Measurements from ENCODE around the gene SORCS3.

SORCS3 gene

DNA sequence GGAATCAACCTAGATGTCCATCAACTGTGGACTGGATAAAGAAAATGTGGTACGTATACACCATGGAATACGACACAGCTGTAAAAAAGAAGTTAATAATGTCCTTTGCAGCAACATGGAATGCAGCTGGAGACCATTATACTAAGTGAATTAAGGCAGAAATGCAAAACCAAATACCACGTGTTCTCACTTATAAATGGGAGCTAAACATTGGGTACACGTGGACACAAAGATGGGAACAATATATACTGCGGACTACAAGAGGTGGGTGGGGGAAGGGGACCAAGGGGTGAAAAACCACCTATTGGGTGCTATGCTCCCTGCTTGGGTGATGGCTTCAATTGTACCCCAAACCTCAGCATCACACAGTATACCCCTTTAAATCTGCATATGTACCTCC lies 385.5 kb downstream of the SORCS3 start:
- DNase-seq, result no peak

DNA sequence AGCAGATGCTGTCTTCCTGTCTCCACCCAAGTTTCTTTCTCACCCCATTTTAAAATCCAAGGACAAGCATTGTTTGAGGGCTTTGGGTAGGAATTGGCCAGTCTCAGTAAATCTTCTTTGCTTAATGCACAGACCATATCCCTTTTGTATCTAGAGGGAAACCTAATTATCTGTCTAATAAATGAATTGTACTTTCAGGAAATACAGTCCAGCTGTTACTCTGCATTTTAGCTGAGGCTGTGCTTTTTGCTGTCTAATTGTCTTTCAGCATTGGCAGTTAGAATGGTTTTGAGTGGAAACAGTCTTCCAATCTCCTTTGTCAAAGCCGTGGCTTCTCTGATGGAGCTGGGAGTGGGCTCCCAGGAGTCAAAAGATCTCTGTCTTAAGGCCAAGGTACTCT lies 388.2 kb downstream of the SORCS3 start:
- no peak for DNase-seq

DNA sequence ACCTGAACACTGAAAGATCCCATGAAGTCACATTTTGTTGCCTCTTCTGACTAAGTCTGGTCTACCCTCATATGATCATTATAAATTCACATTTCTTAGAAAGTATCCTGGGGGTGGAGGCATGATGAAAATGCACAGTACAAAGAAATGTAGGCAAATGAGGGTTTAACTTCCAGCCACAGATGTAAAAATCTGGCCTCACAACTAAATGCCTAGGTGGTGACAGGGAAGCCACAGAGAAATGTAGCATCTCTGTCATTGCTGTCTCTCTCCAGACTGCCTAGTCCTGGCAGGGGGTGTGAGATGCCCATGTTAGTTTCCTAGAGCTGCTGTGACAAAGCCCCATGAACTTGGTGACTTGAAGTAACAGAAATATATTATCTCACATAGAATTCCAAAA lies 395.9 kb downstream of the SORCS3 start:
- DNase-seq, result no peak

DNA sequence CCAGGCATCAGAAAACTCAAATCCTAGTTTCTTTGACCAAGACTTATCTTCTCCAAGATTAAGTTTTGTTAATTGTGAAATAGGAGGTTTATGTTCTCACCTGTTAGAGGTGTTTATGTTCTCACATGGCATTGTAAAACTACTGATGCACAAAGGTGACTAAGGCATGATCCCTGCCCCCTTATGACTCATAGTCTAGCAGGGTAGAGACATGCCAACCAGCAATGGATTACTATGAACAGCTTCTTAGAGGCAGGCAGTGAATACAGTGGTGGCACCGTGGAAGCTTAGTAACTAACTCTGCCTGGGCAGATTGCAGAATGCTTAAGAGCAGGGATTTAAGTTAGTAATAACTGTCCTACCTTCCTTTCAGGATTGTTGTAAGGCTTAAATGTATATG lies 400.9 kb downstream of the SORCS3 start:
- DNase-seq, result no peak

DNA sequence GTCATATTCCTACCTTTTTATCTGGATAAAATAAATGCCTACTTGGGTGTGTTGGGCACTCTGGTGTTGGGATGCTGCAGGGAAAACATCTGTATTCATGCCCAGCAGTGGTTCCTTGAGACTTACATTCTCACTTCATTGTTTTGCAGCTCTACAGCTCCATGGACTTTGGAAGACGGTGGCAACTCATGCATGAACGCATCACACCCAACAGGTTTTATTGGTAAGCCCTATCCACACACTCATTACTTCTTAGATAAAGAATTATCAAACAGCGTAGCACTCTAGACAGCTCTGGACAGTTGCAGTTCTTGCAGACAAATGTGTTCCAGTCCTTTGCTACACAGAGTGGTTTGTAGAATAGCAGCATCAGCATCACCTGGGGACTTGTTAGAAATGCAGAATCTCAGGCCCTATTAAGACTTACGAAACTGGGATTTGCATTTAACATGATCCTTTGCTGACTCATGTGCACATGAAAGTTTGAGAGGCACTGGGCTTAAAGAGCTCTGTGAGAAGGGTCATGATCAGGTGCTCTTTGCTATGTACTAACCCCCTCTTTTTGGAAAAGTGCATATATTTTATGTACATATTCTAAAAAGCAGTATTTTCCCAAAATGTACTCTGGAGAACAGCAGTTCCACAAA lies 401.9 kb downstream of the SORCS3 start:
- no peak for DNase-seq

DNA sequence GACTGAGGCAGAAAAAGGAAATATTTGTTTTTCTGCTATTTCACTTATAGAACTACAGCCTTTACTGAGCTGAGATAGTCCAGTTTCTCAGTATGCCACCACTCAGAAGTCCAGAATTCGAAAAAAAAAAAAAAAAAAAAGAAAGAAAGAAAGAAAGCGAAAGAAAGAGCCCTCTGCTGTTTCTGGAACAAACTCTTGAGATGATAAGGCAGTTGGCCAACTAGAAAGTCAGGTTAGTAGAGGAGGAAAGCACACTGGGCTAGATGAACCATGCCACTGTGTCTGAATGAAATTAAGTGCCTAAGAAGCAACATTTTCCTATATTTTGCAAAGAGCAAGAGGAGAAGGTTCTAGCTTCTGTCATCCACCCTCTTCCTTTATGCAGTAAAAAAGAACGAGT lies 403.8 kb downstream of the SORCS3 start:
- no peak for DNase-seq

DNA sequence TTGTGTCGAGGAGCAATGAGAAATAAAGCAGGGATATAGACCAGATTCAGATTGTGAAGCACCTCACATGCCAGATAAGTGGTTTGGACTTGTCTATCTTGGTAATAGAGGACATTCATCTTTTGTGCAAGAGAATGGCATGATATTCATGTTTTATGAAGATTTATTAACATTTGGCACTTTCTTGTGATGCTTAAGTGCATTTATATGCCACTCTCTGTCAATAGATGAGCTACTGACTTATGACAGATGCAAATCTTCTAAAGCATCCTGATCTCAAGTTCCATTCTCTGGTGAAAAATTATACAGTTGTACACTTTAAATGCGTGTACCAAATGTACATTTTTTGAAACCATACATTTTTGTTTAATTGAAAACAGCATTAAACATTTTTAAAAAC lies 415.3 kb downstream of the SORCS3 start:
- DNase-seq, result no peak

DNA sequence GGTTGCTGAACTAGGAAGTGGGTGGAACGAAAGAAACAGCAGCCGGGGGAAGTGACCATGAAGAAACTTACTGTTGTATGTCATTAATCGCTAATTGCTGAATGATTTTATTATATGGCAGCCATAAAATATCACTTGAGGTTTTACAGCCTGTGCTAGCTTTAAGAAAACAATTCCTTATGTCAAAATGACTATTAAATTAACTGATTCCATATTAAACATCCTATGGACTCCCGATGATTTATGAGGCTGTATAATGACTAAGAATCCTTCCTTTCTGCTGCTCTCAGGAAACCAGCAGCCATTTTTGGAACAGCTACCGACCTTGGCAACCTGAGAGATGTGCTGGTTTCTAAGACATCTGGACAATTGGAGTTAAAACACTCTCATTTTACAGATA lies 421.9 kb downstream of the SORCS3 start:
- DNase-seq, result no peak

DNA sequence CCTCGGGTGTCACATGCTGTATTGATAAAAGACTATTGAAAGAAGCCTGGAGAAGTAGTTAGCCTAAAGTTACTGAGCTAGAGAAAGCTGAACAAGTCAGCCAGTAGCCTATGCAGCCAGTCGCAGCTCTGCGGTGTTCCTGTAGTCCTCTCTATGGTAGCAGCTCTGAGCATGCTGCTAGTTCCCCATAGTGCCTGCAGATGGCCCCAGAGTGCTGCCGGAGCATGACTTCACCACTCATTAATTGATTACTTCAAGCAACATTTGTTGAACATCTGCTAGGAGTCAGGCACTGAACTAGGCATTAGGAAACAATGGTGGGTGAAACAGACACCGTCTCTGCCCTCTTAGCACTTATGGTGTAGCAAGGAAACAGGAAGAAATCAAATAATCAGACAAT lies 422.7 kb downstream of the SORCS3 start:
- DNase-seq, result no peak

DNA sequence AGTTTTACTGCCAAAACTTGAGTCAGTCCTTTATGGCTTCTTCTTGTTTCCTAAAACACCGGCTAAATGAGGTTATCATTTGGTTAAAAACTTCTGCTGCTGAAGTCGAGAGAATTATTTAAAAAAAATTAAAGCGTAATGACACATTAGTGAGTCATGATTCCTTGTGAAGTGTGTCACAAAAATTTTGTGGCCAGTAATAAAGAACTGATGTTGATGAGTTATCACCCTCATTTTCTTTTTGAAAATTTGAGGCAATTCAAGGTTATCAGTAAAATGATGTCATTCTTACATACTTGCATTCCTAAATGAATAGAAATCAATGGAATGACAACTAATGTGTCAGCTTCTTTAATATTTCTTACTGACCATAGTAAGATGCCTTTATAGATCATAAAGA lies 427.4 kb downstream of the SORCS3 start:
- DNase-seq, result no peak

DNA sequence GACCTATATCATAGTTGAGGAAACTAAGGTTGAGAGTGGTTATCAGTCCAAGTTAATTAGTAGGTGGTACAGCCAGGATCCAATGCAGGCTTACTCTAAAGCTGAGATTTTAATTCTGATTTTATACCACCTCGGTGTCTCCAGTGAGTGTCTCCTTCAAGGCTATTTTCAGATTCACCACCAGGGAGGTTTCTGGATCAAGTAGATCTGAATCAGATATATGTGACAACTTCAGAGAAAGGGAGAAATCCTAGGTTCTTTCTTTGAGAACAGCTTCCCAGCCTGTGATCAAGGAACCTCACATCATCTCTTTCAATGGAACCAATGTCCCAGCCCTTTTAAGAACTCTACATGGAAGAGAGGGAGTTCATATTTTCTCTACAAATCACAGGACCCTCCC lies 429.2 kb downstream of the SORCS3 start:
- no peak for DNase-seq

DNA sequence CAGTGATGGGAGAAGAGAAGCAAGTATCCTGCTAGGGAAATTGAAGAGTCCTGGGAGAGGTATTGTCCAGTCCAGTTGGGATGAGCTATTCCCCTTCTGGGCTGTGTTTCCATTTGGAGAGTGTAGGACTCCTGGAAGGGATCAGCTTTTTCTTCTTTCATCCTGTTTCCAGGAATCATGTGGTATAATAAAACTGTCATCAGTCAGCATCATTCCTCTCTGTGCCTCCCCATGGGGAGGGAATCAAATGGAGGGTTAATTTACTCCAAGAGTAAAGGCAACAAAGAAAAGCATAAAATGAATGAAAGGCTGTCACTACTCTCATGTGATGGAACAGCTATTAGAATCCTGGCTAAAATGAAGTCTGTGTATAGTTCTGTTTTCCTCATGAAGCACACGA lies 429.9 kb downstream of the SORCS3 start:
- no peak for DNase-seq

DNA sequence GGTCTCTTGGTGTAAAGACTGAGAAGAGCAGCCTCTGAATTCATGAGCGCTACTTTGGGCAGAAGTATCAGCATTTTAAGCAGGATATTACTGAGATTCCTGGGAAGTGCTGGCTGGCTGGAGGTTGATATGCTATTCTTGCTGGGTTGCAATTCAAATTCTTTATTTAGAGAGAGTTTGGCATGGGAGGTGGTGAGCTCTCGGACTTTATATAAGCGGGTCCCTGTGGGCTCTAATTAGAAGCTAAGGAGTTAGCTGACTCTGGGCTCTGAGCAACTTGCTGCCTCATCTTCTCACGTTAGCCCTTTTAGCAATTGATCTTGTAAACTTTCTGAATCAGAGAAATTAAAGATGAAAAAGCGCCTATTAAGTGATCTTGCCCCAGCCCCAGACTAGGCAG lies 430.9 kb downstream of the SORCS3 start:
- no peak for DNase-seq

DNA sequence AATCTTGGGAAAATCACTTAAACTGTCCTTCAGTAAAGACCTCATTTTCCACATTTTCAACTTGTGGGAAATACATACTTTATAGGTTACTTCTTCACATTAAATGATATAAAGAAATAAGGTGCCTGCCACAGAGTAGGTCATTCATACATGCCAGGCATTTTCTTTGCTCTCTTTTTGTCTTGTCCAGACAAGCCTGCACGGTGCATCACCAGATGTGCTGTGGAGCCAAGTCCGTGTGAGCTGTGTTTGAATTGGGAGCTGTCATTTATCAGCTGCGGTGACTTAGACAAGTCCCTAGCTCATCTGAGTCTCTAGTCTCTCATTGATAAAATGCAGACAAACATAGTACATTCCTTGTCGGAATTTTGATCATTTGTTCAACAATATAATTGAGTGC lies 432.9 kb downstream of the SORCS3 start:
- no peak for DNase-seq

DNA sequence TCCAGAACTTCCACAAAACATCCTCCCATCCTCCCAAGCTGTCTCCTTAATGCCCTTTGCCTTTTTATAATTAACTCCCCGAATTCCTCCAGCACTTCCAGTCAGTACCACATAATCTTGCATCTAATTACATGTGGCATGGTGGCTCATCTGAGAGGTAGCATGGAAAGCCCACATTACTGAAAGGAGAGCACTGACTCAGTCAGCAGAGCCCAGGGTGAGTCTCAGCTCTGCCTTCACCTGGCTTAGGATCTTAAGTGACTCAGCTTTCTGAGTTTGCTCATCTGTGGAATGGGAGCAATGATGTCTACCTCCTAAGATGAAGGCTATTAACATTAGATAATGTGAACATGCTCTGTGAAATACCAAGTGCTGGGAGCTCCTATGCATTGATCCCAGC lies 433.9 kb downstream of the SORCS3 start:
- no peak for DNase-seq

DNA sequence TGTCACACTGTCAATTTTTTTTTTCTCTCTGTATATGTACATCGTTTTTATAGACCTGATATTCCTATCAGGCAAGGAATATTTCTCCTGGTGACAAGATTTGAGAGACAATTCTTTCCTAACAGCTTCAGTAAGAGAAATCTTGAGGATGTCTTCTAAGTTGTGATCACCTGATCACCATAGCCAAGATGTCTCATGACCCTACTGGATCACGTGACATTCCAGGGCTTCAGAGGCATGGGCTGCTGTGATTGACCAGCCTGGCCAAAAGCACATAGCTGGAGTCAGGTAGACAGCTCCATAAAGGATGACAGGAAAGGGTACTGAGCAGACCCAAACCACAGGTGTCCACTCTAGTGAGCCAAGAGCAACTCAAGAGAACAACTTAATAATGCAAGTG lies 444.9 kb downstream of the SORCS3 start:
- no peak for DNase-seq

DNA sequence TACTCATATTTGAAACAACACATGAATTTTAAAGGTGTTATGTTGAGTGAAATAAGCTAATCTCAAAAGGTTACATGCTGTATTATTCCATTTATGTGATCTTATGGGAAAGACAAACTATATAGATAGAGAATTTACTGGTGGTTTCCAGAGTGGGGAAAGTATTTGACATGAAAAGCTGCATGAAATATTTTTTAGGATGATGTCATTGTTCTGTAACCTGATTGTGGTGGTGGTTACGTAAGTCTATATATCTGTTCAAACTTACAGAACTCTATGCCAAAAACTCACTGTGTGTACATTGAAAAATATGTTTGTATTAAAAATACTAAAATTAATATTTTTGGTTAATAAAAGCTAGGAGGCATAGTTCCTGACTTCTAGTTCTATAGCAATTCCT lies 453.0 kb downstream of the SORCS3 start:
- no peak for DNase-seq

DNA sequence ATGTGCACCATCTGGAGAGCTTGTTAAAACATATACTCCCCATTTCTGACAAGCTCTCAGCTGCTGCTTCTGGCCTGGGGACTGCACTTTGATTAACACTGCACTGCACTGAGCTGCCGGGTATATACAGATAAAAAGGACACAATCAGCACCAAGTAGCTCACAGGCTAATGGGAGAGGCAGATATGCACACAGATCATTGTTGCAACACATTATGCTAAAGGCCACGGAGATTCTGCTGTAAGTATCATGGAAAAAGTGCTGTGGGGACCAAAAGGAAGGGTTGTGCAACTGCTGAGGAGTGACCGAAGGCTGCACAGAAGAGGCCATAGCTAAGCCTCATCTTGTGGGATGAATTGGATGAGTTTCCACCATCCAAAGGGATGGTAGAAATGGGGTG lies 455.2 kb downstream of the SORCS3 start:
- DNase-seq, result no peak

DNA sequence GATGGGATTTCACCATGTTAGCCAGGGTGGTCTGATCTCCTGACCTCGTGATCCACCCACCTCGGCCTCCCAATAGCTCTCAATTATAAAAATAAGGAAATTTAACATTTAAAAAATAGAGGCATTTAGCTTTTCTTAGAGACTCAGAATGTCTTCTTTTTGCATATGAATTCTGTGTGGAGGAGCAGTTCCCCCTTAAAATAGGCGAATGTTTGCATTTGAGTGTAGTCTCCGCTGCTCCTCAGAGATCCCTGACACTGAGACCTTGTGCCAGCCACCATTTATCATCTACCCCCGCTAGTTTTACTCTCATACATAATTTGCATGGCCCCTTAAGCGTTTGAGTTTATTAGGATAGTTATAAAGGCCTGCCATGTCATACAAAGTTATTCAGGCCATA lies 461.9 kb downstream of the SORCS3 start:
- no peak for DNase-seq

DNA sequence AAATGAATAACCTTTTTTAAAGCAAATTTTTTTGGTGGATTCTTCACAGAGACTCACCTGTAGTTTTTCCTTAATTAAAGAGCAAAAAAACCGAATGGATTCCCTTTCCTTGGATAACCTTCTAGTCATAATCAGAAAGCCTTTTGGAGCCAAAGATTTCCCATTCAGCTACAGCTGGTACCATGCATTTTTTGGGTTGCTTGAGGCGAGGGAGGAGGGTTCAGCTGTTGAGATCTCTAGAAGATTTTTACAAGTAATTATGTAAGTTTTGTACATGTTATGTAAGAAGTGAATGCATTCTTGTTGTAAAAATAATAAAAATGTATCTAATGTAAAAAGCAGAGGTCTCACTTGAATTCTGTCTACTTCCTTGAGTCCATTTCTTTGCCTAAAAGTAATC lies 463.2 kb downstream of the SORCS3 start:
- DNase-seq, result no peak

DNA sequence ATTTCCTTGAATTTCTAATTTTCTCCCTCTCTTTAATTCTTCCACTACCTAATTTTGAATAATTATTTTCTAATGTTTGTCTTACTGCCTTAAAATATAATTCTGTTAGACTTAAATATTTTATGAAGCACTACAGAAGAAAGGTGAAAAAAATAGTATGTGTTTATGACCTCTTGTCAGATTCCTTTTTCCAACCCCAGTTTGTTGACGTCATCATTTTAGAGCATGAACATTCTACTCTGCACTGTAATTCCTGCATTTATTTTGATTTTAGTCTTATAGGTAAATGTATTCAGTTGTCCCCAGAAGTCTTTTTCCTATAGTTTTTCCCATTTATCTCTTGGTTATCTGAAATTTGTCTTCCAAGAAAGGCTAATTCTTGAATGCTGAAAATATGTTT lies 468.1 kb downstream of the SORCS3 start:
- no peak for DNase-seq

DNA sequence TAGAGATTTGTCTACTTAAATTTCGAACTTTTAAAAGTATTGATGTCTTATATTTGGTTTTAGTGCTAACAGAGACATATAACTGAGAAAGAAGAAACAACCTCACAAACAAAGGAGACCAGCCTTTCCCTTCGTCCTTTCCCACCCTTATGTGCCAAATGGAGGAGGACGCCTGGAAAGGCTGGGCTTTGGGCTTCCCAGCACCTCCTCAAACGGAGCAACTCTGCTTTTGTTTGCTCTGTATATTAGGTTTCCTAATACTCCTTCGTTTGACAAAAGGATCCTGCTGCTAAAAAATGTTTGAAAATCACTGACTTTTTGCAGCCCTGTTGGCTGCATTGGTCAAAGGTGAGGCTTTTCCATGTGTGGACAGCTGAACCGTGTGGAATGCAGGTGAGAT lies 471.8 kb downstream of the SORCS3 start:
- DNase-seq, result no peak

DNA sequence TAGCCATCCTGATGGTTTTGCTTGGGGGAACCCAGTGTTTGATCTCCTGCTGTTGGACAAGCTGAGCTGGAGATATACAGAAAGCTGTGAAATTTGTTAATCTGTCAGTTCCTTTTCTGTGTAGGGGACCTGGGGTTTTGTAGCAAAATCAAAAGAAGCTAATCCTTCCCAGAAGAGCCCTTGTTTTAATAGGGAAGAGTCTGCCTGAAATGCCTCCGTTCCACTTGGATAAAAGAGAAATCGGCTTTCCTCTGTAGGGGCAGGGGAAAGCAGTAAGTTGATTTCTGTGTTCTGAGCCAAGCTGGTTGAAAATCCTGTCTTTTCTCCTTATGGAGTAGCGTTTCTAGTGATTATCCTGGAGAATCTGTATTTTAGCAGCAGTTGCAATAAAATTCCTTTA lies 472.6 kb downstream of the SORCS3 start:
- no peak for DNase-seq

DNA sequence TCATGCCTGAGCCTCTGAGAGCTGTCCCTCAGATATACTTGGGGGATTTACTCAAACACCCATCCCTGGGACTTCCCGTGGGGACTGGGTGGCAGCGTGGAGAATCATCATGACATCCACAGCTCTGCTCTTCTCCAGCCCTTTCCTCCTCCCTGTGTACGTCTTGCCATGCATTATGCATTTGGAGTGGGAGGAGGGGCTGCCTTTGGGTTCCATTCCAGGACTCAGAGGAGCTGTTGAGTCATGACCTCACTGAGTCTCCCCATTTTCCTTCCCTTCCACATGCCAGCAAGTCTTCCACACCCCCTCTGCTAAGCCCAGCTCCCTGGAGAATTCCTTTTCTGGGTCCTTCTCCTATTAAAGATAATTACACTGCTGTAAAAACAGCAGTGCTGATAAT lies 480.7 kb downstream of the SORCS3 start:
- DNase-seq, result no peak

DNA sequence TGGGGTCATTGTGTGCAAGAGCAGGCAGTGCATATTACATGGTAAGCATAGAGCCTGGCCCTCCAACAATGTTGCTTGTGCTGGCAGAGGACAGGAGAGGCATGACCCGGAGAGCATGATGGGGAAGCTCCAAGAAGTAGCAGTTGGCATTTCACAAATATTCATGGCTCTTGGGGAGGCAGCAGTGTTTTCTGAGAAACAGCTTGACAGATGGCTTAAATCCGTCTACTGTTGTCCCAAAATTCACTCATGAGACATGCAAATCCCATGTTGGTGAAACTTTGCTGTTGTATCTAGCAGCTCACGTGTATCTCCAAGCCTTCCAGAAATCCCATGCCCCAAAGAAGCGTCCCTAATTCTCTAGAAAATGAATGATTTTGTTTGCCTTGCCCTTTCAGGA lies 487.0 kb downstream of the SORCS3 start:
- no peak for DNase-seq

DNA sequence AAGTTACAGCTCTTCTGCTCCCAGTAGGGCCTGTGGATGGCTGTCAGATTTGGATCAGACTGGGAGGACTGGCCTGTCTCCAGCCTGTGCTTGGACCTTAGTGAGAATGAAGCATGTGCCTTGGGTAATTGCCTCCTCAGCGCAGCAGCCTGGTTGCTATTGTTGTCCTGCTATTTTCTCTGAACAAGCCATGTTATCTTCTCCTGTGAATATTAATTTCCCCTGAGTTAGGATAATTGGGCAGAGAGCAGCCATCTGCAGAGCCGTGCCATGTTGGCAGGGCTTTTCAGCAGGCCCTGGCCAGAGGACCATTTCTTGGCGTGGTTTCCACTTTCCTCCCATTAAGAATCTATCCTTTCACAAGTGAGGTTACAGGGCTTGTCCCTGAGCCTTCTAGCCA lies 497.3 kb downstream of the SORCS3 start:
- no peak for DNase-seq

Measured in CD4-positive, alpha-beta T cell treated with Interleukin-4 for 4 hours (primary cell).